Kidney glomerular epithelial cell (primary cell): ENCODE data around the gene ACBD7.

Experiments
- DNase-seq: peaks from one replicate; lab custom pipeline; 2025; lab: John Stamatoyannopoulos, UW

ACBD7 gene

DNA sequence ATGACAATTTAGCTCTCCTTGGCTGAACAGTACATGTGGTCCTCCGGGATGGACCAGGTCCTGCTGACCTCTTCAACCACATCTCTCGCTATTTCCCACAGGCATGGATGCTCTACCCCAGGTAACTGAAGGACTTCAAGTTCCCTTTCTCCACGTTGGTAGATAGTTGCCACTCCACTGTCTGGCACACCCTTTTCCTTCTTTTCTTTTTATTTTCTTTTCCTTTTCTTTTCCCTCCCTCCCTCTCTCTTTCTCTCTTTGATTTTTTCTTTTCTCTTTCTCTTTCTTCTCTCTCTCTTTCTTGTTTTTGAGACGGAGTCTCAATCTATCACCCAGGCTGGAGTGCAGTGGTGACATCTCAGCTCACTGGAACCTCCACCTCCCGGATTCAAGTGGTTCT lies 2.8 kb upstream of the ACBD7 start:
- DNase-seq = no peak

DNA sequence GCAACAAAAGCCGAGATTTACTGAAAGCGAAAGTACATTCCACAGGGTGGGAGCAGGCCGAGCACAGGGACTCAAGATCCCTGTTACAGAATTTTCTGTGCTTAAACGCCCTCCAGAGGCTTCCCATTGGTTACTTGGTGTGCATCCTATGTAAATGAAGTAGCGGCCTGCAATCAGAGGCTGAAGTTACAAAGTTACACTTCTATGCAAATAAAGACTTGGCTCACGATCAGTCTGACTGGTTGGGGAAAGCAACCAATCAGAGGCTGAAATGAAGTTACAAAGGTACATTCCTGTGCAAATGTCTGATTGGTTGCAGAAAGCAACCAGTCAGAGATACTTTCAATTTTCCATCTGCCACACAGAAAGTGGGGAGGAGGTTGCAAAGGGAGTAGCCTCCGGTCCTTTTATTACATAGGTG lies 4.1 kb downstream of the ACBD7 start:
- DNase-seq = peak; percentile 96

DNA sequence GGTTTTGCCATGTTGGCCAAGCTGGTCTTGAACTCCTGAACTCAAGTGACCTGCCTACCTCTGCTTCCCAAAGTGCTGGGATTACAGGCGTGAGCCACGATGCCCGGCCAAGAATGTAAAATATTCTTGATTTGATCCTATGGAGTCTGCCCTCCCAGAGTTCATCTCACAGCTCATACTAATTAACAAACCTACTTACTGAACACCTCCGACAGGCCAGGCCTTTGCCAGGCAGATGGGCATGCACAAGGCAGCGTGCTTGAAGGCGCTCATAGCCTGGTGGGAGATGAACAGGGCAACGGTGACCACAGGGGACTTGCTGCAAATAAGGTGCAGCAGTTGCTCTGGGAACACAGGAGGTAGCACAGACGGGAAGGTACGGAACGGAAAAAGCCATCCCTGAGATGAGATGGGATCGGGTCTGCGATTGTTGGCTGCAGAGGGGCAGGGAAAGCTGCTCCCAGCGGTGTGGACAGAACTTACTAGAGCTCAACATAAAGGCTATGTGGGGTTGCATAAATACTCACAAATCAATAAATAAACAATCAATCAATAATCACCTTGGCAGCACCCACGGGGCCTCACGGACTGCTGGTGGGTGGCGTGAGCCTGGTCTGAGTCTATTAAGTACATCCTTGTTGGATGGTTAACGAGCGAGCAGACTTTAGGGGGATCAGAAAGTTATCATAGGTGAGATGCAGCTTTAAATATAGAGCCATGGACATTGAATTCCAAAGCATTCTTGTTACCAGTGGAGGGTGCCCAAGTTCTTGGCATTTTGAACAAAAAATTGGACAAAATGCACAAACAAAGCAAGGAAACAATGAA lies 4.7 kb downstream of the ACBD7 start:
- no peak for DNase-seq

DNA sequence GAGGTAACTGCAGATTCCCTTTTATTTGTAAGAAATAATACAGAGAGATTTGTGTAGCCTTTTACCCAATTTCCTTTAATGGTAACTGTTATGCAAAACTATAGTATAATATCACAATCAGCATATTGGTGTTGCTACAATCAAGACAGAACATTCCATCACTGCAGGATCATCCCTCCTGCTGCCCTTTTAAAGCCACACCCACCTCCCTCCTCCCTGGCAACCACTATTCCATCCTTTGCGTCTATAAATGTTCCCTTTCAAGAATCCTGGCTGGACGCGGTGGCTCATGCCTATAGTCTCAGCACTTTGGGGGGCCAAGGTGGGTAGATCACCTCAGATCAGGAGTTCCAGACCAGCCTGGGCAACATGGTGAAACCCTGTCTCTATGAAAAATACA lies 13.2 kb downstream of the ACBD7 start:
- DNase-seq = no peak

DNA sequence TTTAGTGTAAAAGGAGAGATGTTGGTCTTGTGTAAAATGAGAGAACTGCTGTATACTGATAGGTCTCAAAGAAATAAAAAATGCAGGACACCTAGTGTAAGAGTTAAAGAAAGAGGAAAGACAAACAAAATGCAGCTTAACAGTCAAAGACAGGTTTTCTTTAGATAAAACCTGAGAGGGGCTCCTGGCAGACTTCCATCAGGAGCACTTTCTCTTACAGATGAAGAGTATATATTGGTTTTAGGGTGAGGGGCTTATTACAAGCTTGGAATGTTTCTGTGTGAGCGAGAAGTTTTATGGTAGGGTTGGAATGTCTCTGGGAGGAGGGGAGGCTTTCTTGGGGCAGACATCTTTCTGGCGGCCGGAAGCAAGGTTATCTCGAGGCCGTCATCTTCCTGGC lies 16.2 kb downstream of the ACBD7 start:
- DNase-seq = no peak

DNA sequence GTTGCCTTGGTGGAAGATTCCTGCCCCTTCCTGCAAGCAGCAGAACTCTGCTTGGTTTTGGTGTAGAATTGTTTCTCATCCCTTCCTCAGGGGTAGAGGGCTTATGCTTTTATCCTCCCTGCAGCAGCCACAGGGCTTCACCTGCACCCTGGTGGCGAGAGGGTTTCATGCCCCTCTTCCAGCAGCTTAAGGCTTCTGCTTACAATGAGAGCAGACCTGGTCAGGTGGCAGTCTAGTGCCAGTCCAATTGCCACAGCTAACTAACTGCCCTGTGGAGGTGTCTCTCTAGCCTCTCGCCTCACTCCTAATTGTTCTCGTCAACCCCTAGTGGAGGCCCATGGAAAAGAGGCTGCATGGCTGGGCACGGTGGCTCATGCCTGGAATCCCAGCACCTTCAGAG lies 19.3 kb downstream of the ACBD7 start:
- no peak for DNase-seq

DNA sequence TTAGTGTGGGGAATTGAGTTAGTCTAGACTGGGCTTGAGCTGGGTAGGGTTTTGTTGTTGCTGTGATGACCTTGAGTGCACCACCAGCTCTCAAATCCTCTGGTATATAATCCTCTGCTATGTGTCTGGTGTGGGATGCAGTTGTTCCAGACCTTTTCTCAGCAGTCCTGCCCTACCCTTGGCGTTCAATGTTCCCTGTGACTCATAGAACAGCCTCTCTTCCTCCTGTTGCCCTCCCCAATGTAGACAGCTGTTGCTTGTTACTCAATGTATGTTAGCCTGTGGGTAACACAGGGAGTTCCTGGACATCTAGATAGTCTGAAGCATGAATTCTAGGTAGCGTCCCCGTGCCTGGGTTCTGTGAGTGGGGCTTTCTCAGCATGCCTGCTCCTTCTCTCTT lies 19.8 kb downstream of the ACBD7 start:
- DNase-seq = no peak

DNA sequence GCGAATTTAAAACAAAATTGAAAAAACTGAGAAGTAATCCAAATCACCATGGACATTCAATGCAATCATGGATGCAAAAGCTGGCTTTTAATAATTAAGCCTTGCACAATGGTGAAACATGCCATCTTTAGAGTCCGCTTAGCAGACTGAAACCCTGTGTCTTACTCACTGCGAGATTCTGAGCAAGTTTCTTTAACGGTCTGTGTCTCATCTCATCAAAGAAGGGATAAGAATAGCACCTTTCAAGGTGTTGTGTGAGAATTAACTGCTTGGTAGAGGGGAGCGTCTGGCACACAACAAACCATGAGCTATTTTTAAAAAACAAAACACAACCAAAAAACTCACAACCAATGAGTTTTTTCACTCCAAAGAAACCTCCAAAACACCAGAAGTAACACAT lies 21.4 kb downstream of the ACBD7 start:
- DNase-seq = no peak

DNA sequence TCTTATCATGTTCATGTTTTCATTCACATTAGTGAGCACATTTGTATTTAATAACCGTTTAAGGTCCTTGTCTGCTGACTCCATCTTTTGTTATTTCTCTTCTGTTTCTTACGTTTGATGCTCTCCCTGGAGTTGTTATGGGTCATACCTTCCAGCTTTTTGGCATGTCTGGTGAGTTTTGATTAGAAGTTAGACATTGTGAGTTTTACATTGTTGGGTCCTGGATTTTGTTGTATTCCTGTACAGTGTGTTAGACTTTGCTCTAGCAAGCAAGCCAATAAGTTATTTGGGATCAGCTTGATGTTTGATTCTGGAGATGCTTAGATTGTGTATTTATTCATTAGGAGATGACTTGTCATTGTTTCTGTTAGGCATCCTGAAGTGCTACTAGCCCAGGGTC lies 27.9 kb downstream of the ACBD7 start:
- no peak for DNase-seq

DNA sequence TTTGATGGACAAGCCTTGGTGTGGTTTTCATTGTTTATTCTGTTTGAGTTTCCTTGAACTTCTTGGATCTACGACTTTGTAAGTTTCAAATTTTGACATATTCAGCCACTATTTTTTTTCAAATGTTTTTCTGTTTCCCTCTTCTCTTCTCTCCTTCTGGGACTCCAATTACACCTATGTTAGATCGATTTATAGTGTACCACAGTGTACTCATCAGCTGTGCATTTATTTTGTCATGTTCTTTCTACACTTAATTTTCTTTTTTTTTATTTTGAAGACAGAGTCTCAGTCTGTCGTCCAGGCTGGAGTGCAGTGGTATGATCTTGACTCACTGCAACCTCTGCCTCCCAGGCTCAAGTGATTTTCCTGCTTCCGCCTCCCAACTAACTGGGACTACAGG lies 28.7 kb downstream of the ACBD7 start:
- no peak for DNase-seq

DNA sequence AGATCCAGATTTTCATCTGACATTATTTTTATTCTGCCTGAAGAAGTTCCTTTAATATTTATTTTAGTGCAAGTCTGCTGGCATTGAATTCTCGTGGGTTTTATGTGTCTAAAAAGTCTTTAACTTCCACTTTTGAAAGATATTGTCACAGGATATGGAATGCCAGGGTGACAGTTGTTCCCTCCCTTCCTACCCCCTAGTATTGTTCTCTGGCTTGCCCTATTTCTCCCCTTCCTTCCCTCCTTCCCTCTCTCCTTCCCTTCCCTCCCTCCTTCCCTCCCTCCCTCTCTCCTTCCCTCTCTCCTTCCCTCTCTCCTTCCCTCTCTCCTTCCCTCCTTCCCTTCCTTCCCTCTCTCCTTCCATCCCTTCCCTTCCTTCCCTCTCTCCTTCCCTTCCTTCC lies 29.9 kb downstream of the ACBD7 start:
- no peak for DNase-seq

DNA sequence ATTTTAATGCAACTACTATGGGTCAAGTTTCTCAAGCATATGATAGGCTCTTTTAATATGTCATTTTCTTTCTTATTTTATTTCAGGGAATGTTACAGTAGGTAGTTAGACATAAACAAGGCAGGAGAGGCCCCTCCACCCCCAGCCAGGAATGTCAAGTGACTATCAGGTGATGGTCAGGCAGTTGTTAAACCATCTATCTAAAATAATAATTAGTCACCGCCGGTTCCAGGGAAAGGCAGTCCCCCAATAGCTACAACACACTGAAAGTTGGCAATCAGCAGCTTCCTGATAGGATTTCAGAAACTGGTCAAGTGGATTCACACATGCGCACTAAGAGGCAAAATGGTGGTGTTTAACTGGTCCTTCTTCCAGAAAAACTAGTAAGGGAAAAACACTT lies 35.5 kb downstream of the ACBD7 start:
- peak; percentile 7 for DNase-seq

DNA sequence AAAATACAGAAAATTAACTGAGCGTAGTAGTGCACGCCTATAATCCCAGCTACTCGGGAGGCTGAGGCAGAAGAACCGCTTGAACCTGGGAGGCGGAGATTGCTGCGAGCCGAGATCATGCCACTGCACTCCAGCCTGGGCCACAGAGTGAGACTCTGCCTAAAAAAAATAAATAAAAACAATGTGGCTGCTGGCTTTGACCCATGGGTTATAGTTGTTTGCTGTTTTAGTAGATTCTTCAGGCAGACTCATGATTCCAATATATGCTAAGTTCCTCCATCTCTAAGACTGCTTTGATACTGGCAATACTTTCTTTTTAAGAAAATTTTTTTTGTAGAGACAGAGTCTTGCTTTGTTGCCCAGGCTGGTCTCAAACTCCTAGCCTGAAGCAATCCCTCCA lies 36.5 kb downstream of the ACBD7 start:
- no peak for DNase-seq

DNA sequence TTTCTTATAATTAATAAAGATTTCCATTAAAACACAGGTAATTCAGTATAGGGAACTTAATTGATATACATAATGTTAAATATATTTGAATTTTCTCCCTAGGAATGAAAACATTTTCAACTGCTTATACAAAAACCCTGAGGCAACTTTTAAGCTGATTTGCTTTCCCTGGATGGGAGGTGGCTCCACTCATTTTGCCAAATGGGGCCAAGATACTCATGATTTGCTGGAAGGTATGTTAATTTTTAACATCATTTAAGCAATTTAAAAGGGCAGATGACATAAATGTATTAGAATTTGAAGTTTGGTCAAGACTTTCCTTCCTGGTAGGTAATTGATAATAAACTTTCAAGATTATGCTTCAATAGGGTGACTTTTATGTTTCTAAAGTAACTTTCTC lies 39.0 kb downstream of the ACBD7 start:
- DNase-seq = no peak

DNA sequence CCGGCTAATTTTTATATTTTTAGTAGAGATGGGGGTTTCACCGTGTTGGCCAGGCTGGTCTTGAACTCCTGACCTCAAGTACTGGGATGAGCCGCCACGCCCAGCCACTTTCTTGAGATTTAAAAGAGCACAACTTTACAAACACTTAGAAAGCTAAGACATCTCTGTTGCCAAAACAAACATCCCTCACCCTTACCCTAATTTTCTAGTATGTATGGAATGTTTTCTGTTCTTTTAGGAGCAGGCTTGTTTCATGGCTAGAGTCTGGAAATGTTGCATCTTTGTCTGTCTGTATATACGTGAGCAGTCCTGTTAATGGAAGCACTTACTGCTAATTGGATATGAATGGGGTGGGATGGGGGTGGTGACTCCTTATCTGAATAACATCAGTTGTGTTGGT lies 42.0 kb downstream of the ACBD7 start:
- DNase-seq = peak; percentile 8

DNA sequence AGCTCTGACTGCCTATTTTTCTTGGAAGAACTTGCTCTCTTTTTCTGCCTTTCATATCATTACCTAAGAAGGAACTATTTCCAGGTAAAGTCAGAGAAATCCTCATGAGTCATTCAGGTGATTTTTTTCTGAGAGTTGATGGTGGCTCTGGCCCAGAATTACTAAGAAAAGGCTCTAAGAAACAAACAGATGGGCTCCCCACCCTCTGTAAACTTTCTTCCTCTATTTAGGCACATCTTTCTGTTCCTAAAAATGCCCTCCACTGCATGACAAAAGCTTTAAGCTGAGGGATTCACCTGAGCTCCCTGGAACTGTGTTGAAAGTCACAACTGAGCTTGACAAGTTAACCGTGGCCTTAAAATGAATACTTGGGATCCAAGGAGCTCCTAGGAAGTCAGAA lies 43.2 kb downstream of the ACBD7 start:
- DNase-seq = no peak

DNA sequence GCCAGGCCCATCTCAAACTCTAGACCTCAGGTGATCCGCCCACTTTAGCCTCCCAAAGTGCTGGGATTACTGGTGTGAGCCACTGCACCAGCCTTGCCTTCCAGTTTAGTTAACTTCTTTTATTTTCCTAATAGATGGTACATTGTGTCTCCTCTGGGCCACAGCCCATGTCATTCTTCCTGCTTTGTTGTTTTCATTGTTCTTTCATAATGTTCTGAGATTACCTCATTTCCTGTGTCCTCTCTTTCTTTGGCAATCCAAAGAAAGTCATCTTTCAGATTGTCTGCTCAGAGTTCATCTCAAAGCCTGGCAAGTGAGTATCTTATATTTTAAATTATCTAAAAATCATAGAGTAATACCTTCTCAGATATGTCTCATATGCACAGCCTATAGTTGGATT lies 44.9 kb downstream of the ACBD7 start, which contains the start of gene OLAH:
OLAH (plus strand) TSS at position 270 of the 400 bp plus-strand sequence. CDS start 3,346 bp downstream, outside the sequence.
- no peak for DNase-seq

DNA sequence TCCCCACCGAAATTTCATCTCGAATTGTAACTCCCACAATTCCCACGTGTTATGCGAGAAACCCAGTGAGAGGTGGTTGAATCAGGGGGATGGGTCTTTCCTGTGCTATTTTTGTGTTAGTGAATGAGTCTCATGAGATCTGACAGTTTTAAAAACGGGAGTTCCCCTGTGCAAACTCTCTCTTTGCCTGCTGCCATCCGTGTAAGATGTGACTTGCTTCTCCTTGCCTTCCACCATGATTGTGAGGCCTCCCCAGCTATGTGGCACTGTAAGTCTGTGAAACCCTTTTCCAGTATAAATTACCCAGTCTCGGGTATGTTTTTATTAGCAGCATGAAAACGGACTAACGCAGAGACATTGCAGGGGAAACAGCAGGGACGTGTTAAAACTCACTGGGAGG lies 50.2 kb downstream of the ACBD7 start:
- no peak for DNase-seq

DNA sequence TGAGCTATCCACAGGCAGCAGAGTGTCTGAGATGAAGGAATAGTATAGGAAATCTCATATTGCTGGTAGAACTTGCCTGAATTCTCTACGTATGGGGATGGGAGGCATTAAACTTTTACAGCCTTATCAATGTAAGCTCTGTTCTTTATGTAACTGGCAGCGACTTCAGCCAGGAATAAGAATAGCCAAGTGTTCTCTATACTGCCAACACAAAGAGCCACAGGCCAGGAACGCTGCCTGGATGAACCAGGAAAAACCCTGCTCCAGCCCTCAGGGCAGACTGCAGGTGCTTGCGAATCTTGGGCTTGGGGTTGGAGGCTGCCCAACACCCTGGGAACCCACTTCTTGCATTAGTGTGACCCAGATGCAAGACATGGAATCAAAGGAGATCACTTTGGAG lies 50.9 kb downstream of the ACBD7 start:
- no peak for DNase-seq

DNA sequence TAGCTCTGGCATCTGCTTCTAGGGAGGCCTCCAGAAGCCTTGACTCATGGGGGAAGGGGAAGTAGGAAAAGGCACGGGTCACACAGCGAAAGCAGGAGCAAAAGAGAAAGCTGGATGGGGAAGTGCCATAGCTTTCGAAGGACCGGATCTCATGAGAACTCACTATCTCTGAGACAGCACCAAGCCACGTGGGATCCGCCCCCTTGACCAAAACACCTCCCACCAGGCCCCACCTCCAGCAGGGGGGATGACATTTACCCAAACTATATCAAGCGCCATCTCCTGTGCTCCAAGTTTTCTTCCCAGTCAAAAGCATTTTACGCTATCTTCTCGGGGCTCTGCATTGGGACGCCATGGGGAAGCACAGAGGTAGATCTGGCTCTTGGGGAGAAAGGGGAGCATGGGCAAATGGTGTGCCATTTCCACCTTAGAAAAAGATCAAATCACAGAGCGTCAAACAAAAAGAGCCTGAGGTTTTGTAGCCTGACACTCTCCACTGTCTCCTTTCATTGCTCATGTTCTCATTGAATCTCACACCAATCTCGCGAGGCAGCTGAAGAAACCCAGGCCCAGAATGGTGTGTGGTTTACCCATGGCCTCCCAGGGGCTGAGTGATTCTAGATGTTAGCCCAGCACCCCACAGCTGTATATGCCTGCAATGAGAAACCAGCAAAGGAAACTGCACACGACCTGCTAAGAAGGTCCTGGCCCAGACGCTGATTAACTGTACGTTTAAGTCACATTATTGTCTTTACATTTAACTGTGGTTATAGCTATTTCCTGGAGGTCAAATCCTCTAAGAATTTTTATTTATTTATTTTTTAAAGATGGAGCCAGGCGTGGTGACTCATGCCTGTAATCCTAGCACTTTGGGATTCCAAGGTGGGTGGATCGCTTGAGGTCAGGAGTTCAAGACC lies 52.9 kb downstream of the ACBD7 start:
- no peak for DNase-seq

DNA sequence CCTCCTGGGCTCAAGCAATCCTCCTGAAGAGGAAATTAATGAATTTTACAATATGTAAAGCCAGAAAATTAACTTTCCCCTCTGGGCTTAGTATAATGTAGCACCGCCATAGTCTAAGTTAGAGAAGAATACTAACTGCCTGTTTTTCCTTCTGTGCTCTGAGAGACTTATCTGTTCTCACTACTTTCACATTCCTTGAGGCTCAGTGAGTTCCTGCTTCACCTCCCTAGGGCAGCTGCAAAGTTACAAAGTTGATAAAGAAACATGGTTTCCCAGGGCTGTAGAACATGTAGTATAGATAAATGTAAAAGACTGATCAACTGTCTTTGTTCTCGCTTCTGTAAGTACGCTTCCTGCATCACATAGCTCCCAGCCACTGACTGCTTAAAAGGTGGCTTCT lies 60.8 kb downstream of the ACBD7 start:
- DNase-seq = no peak
